DOHH2 (cell line): Measurements from ENCODE around the gene HBZ.

Experiments
- H3F3A ChIP-seq: fragments of 200-600 bp; sonication (generic), shearing (Covaris generic); 2 replicates; pipeline ENCODE4 v1.6.0; 2016; ENCODE audit warnings: antibody characterized with exemption, mild to moderate bottlenecking; ENCODE audit not compliant: control insufficient read depth, insufficient read depth
- H3K27ac ChIP-seq: fragments of 200-600 bp; sonication (generic); 2 replicates; pipeline ENCODE4 v1.5.1; 2014; ENCODE audit warnings: low read depth, mild to moderate bottlenecking, low read length, moderate library complexity
- H3K27me3 ChIP-seq: fragments of 200-600 bp; sonication (generic); 2 replicates; pipeline ENCODE4 v1.6.1; 2014; ENCODE audit warnings: mild to moderate bottlenecking, low read length, mixed read lengths; ENCODE audit not compliant: control insufficient read depth
- H3K36me3 ChIP-seq: fragments of 200-600 bp; sonication (generic); 2 replicates; pipeline ENCODE4 v1.6.1; 2014; ENCODE audit warnings: mild to moderate bottlenecking, low read length, moderate library complexity, mixed read lengths; ENCODE audit not compliant: control insufficient read depth
- H3K4me1 ChIP-seq: fragments of 200-600 bp; sonication (generic); 2 replicates; pipeline ENCODE4 v1.6.1; 2014; ENCODE audit warnings: mild to moderate bottlenecking, low read length, mixed read lengths; ENCODE audit not compliant: control insufficient read depth
- H3K4me2 ChIP-seq: fragments of 200-600 bp; sonication (generic); 2 replicates; pipeline ENCODE4 v1.6.0; 2014; ENCODE audit warnings: mild to moderate bottlenecking, low read length, moderate library complexity
- H3K4me3 ChIP-seq: fragments of 200-600 bp; sonication (generic); 2 replicates; pipeline ENCODE4 v1.5.1; 2014; ENCODE audit warnings: mild to moderate bottlenecking, low read length, mixed read lengths
- H3K79me2 ChIP-seq: fragments of 200-600 bp; sonication (generic); 2 replicates; pipeline ENCODE4 v1.6.1; 2014; ENCODE audit warnings: mild to moderate bottlenecking, low read length, mixed read lengths; ENCODE audit not compliant: control insufficient read depth
- H3K9me2 ChIP-seq: fragments of 200-600 bp; sonication (generic); replicated peaks from 2 replicates; pipeline ENCODE4 v1.6.1; 2014; ENCODE audit warnings: mild to moderate bottlenecking, low read length, mixed read lengths; ENCODE audit not compliant: control insufficient read depth
- H3K9me3 ChIP-seq: fragments of 200-600 bp; sonication (generic); 2 replicates; pipeline ENCODE4 v1.6.1; 2014; ENCODE audit warnings: antibody characterized with exemption, low read length, mixed read lengths; ENCODE audit not compliant: control insufficient read depth, insufficient read depth
- H4K20me1 ChIP-seq: fragments of 200-600 bp; sonication (generic); 2 replicates; pipeline ENCODE4 v1.6.0; 2014; ENCODE audit warnings: low read depth, mild to moderate bottlenecking, antibody characterized with exemption, low read length, moderate library complexity; ENCODE audit not compliant: control insufficient read depth, insufficient read depth
- EZH2phosphoT487 ChIP-seq: fragments of 200-600 bp; sonication (generic); IDR thresholded peaks from 2 replicates; pipeline ENCODE4 v1.6.1; 2017; ENCODE audit warnings: borderline replicate concordance, mild to moderate bottlenecking, antibody characterized with exemption, low read length, moderate library complexity, mixed read lengths
- TF ChIP-seq, protein P1 (sequence below): fragments of 200-600 bp; sonication (generic); IDR thresholded peaks from one replicate; pipeline ENCODE4 v1.5.1; 2014; ENCODE audit warnings: antibody characterized with exemption, mild to moderate bottlenecking, low read depth, low read length; ENCODE audit not compliant: poor library complexity, severe bottlenecking

Gene HBZ

GRCh38 chr16:142405-142967, 10.0 kb upstream of the HBZ start:
- no peaks in the 10 kb centered on the region for H3K9me2 ChIP-seq
- H3K4me3 ChIP-seq, result no peak overlapping the region
- peaks cover 7% of the 10 kb centered on the region for H3K79me2 ChIP-seq
- TF ChIP-seq, protein P1, sequence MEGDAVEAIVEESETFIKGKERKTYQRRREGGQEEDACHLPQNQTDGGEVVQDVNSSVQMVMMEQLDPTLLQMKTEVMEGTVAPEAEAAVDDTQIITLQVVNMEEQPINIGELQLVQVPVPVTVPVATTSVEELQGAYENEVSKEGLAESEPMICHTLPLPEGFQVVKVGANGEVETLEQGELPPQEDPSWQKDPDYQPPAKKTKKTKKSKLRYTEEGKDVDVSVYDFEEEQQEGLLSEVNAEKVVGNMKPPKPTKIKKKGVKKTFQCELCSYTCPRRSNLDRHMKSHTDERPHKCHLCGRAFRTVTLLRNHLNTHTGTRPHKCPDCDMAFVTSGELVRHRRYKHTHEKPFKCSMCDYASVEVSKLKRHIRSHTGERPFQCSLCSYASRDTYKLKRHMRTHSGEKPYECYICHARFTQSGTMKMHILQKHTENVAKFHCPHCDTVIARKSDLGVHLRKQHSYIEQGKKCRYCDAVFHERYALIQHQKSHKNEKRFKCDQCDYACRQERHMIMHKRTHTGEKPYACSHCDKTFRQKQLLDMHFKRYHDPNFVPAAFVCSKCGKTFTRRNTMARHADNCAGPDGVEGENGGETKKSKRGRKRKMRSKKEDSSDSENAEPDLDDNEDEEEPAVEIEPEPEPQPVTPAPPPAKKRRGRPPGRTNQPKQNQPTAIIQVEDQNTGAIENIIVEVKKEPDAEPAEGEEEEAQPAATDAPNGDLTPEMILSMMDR, result no peak
- no peak for TF ChIP-seq EZH2phosphoT487
- H3K27ac ChIP-seq, result no peak overlapping the region
- H3K4me2 ChIP-seq, result no peak overlapping the region
- H3K9me3 ChIP-seq, result no peaks in the 10 kb centered on the region
- peaks cover 6% of the 10 kb centered on the region; the same call in 1 of the 2 replicates for H3F3A ChIP-seq
- no peaks in the 10 kb centered on the region for H4K20me1 ChIP-seq
- peaks cover 12% of the 10 kb centered on the region for H3K27me3 ChIP-seq
- H3K36me3 ChIP-seq, result no peaks in the 10 kb centered on the region
- peaks cover 3% of the 10 kb centered on the region; the same call in 1 of the 2 replicates for H3K4me1 ChIP-seq

GRCh38 chr16:143047-143446, 9.4 kb upstream of the HBZ start:
- no peaks in the 10 kb centered on the region for H4K20me1 ChIP-seq
- peaks cover 12% of the 10 kb centered on the region for H3K27me3 ChIP-seq
- no peak overlapping the region for H3K27ac ChIP-seq
- peaks cover 1% of the 10 kb centered on the region for H3K79me2 ChIP-seq
- H3K4me3 ChIP-seq, result no peak overlapping the region
- H3K4me2 ChIP-seq, result no peak overlapping the region
- TF ChIP-seq EZH2phosphoT487, result no peak
- TF ChIP-seq, protein P1, result no peak
- no peaks in the 10 kb centered on the region for H3K36me3 ChIP-seq
- no peaks in the 10 kb centered on the region for H3K9me2 ChIP-seq
- H3K4me1 ChIP-seq, result 0 out of 2 replicates have a peak, but pooled peaks cover 3% of the 10 kb centered on the region
- peaks cover 6% of the 10 kb centered on the region; the same call in 1 of the 2 replicates for H3F3A ChIP-seq
- no peaks in the 10 kb centered on the region for H3K9me3 ChIP-seq

- no peaks in the 10 kb centered on the region for H4K20me1 ChIP-seq
- H3K27ac ChIP-seq, result no peak overlapping the region
- H3K27me3 ChIP-seq, result peaks cover 12% of the 10 kb centered on the region
- H3K79me2 ChIP-seq, result no peaks in the 10 kb centered on the region
- H3K9me3 ChIP-seq, result no peaks in the 10 kb centered on the region
- no peaks in the 10 kb centered on the region for H3K36me3 ChIP-seq
- 0 out of 2 replicates have a peak, but pooled peaks cover 3% of the 10 kb centered on the region for H3K4me1 ChIP-seq
- no peak overlapping the region for H3K4me3 ChIP-seq
- no peaks in the 10 kb centered on the region for H3K9me2 ChIP-seq
- TF ChIP-seq, protein P1, result no peak
- TF ChIP-seq EZH2phosphoT487, result no peak
- no peak overlapping the region for H3K4me2 ChIP-seq
- peaks cover 6% of the 10 kb centered on the region; the same call in 1 of the 2 replicates for H3F3A ChIP-seq
These were observed 9.0 kb upstream of the HBZ start for GRCh38 chr16:143456-143855.
